ENCODE data around the gene CDC42EP4.
A peak's percentile ranks its signal among the peaks of the same experiment; 100 is the strongest.

DNA sequence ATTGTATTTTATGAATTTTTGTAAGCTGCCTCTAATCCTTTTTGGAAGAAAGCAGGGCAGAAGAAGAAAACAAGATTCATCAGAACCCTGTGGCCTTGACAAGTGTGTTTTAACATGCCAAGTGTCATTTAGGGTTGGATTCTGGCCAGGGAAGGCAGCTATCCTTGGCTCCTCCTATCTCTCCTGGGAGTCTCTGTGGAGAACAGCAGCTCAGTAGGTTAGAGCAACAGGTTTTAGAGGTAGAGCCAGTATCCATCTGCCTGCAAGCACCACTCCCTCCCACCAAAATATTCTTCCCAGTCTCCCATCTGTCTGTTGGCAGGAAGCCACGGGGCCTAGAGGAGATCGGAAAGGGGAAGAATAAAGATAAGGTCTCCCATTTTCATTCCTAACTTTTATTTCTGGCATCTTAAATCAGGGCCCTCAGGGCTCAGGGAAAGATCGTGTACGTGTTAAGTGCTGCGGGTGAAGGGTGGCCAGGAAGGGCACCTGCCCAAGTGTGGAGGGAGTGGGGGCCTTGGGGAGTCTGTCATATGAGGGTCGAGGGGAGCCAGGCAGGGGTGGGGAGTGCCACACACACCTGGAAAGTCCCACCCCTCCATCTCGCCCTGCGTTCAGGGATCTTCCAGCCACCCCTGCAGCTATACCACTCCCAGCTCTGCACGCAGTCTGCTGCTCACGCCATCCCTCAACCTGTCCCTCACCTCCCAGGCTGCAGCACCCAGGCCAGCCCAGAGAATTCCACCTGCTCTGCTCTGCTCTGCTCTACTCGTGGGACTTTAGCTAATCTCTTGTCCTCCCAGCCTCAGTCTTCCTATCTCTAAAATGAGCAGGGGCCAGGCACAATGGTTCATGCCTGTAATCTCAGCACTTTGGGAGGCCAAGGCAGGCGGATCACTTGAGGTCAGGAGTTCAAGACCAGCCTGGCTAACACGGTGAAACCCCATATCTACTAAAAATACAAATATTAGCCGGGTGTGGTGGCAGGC lies 33.0 kb downstream of the CDC42EP4 start:
- TF ChIP-seq TCF4 (CRISPR knock-in tag; IDR thresholded peaks at IDR 0.05; ENCODE audit: borderline replicate concordance): 0 out of 2 replicates have a peak, but pooled peaks have one; percentile 33
- no peak for TF ChIP-seq ARNTL (CRISPR knock-in tag; IDR thresholded peaks at IDR 0.05; ENCODE audit: borderline replicate concordance, low read depth)
- no peak for TF ChIP-seq ZNF8 (CRISPR knock-in tag; IDR thresholded peaks at IDR 0.05)
- no peak for TF ChIP-seq RARB (CRISPR knock-in tag; IDR thresholded peaks at IDR 0.05)
- no peak for TF ChIP-seq OSR1 (CRISPR knock-in tag; IDR thresholded peaks at IDR 0.05)
- TF ChIP-seq ZNF565 (CRISPR knock-in tag; conservative IDR thresholded peaks at IDR 0.05; ENCODE audit: low read depth): no peak
- TF ChIP-seq ZFP30 (CRISPR knock-in tag; IDR thresholded peaks at IDR 0.05): no peak
- no peak for TF ChIP-seq GLIS3 (CRISPR knock-in tag; IDR thresholded peaks at IDR 0.05)
- TF ChIP-seq, protein P1, sequence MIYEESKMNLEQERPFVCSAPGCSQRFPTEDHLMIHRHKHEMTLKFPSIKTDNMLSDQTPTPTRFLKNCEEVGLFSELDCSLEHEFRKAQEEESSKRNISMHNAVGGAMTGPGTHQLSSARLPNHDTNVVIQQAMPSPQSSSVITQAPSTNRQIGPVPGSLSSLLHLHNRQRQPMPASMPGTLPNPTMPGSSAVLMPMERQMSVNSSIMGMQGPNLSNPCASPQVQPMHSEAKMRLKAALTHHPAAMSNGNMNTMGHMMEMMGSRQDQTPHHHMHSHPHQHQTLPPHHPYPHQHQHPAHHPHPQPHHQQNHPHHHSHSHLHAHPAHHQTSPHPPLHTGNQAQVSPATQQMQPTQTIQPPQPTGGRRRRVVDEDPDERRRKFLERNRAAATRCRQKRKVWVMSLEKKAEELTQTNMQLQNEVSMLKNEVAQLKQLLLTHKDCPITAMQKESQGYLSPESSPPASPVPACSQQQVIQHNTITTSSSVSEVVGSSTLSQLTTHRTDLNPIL (CRISPR knock-in tag; IDR thresholded peaks at IDR 0.05; ENCODE audit: low read depth): no peak

Measured in SK-N-SH treated with all-trans-retinoic acid at 6 μM for 48 hours (cell line).